ENCODE results near the gene SIRPG.
"Not testable (repeated sequence)": the region's sequence is repeated elsewhere in the genome, so short reads cannot be mapped to it uniquely, and the experiment has no call there.

SIRPG gene

GRCh38 chr20:1671891-1672669 is 14.5 kb upstream of the SIRPG start:
- no peak for DNase-seq

- DNase-seq: no peak
Observed at GRCh38 chr20:1669304-1669703, 11.7 kb upstream of the SIRPG start.

GRCh38 chr20:1667502-1668085 is 10.0 kb upstream of the SIRPG start:
- DNase-seq: no peak

- DNase-seq: no peak
Observed at GRCh38 chr20:1666802-1667201, 9.2 kb upstream of the SIRPG start.

- DNase-seq: no peak
Observed at GRCh38 chr20:1665345-1665744, 7.8 kb upstream of the SIRPG start.

GRCh38 chr20:1664911-1665310 is 7.3 kb upstream of the SIRPG start:
- DNase-seq: no peak

GRCh38 chr20:1663917-1664316 is 6.3 kb upstream of the SIRPG start:
- no peak for DNase-seq

GRCh38 chr20:1661542-1662299 is 4.1 kb upstream of the SIRPG start:
- DNase-seq: no peak

- DNase-seq: no peak
Observed at GRCh38 chr20:1660246-1660645, 2.7 kb upstream of the SIRPG start.

- no peak for DNase-seq
Observed at GRCh38 chr20:1656844-1657243, 735 bp downstream of the SIRPG start.

- no peak for DNase-seq
Observed at GRCh38 chr20:1654996-1655395, 2.6 kb downstream of the SIRPG start.

GRCh38 chr20:1652960-1653359 is 4.6 kb downstream of the SIRPG start:
- no peak for DNase-seq

GRCh38 chr20:1652104-1652503 is 5.5 kb downstream of the SIRPG start:
- DNase-seq: no peak

- no peak for DNase-seq
Observed at GRCh38 chr20:1651268-1652058, 6.1 kb downstream of the SIRPG start.

GRCh38 chr20:1648101-1648500 is 9.5 kb downstream of the SIRPG start:
- DNase-seq: no peak

GRCh38 chr20:1646975-1647431 is 10.6 kb downstream of the SIRPG start:
- DNase-seq: no peak

- no peak for DNase-seq
Observed at GRCh38 chr20:1644101-1644962, 13.2 kb downstream of the SIRPG start.

- DNase-seq: not testable (repeated sequence)
Observed at GRCh38 chr20:1638643-1639042, 18.9 kb downstream of the SIRPG start.

- no peak for DNase-seq
Observed at GRCh38 chr20:1637755-1638154, 19.8 kb downstream of the SIRPG start.

GRCh38 chr20:1637226-1637625 is 20.4 kb downstream of the SIRPG start:
- no peak for DNase-seq

- DNase-seq: no peak
Observed at GRCh38 chr20:1636621-1637020, 21.0 kb downstream of the SIRPG start.

Measured in activated T-cell treated with anti-CD3 and anti-CD28 coated beads, Interleukin-2, amount 50 U/mL, for 1 hour (primary cell).